Effector CD4-positive, alpha-beta T cell (primary cell): ENCODE measurements around the gene HOGA1.
A peak's percentile ranks its signal among the peaks of the same experiment; 100 is the strongest.
"Not testable (repeated sequence)": the region's sequence is repeated elsewhere in the genome, so short reads cannot be mapped to it uniquely, and the experiment has no call there.

Experiments
- DNase-seq: peaks from one replicate; pipeline ENCODE4 v3.0.0-alpha.2; 2020

The HOGA1 gene

GRCh38 chr10:97612386-97612785 lies 28.2 kb downstream of the HOGA1 start:
- DNase-seq = no peak

- DNase-seq = no peak
Measured at GRCh38 chr10:97618285-97618684, 34.1 kb downstream of the HOGA1 start.

- no peak for DNase-seq
Measured at GRCh38 chr10:97618733-97619132, 34.5 kb downstream of the HOGA1 start.

GRCh38 chr10:97623277-97623676 lies 39.1 kb downstream of the HOGA1 start:
- DNase-seq = no peak

- DNase-seq = no peak
Measured at GRCh38 chr10:97627731-97628130, 43.5 kb downstream of the HOGA1 start.

GRCh38 chr10:97628228-97628627 lies 44.0 kb downstream of the HOGA1 start:
- DNase-seq = no peak

- DNase-seq = no peak
Measured at GRCh38 chr10:97629289-97629688, 45.1 kb downstream of the HOGA1 start.

- DNase-seq = no peak
Measured at GRCh38 chr10:97631098-97631497, 46.9 kb downstream of the HOGA1 start.

- DNase-seq = peak; percentile 92
Measured at GRCh38 chr10:97632949-97633884, 49.0 kb downstream of the HOGA1 start, which contains the start of gene MORN4. Gene MORN4 (minus strand): TSS chr10:97633500. CDS start chr10:97619653, 13,847 bp downstream.

- DNase-seq = no peak
Measured at GRCh38 chr10:97633921-97634320, 49.7 kb downstream of the HOGA1 start.

- no peak for DNase-seq
Measured at GRCh38 chr10:97635577-97635976, 51.4 kb downstream of the HOGA1 start.

GRCh38 chr10:97639090-97639489 lies 54.9 kb downstream of the HOGA1 start:
- not testable (repeated sequence) for DNase-seq

- peak; percentile 98 for DNase-seq
Measured at GRCh38 chr10:97640174-97640867, 56.1 kb downstream of the HOGA1 start, which contains the start of gene PI4K2A. Gene PI4K2A (plus strand): TSS chr10:97640671. CDS start chr10:97640743, 72 bp downstream.

- no peak for DNase-seq
Measured at GRCh38 chr10:97640868-97641811, 57.0 kb downstream of the HOGA1 start.

- DNase-seq = not testable (repeated sequence)
Measured at GRCh38 chr10:97642471-97643159, 58.4 kb downstream of the HOGA1 start.

GRCh38 chr10:97643441-97643985 lies 59.3 kb downstream of the HOGA1 start:
- no peak for DNase-seq

- no peak for DNase-seq
Measured at GRCh38 chr10:97644936-97645335, 60.7 kb downstream of the HOGA1 start.

- no peak for DNase-seq
Measured at GRCh38 chr10:97647556-97647955, 63.4 kb downstream of the HOGA1 start.

- peak; percentile 11 for DNase-seq
Measured at GRCh38 chr10:97648562-97649404, 64.6 kb downstream of the HOGA1 start.

- DNase-seq = not testable (repeated sequence)
Measured at GRCh38 chr10:97649405-97649750, 65.2 kb downstream of the HOGA1 start.

- DNase-seq = no peak
Measured at GRCh38 chr10:97650726-97651125, 66.5 kb downstream of the HOGA1 start.
